Measurements from ENCODE around the gene USP16.
"Not testable (repeated sequence)": the region's sequence is repeated elsewhere in the genome, so short reads cannot be mapped to it uniquely, and the experiment has no call there.

The USP16 gene

GRCh38 chr21:29024474-29025327, at the start of gene USP16:
Gene USP16 (plus strand): TSS chr21:29024668. CDS start chr21:29027914, 3,246 bp downstream.
- DNase-seq = peak; percentile 97

DNA sequence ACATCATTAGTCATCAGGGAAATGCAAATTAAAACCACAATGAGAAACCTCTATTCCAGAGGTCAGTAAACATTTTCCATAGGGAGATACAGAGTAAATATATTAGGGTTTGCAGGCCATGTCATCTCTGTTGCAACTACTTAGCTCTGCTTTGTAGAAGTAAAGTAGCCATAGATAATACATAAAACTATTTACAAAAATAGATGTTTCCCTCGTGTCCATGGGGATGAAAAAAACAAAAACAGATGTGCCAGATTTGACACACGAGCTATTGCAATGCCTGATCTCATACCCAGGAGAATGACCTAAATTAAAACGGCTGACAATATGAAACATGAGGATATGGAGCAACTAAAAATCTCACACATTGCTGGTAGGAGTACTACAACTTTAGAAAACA, 49.1 kb upstream of the USP16 start:
- DNase-seq = no peak

DNA sequence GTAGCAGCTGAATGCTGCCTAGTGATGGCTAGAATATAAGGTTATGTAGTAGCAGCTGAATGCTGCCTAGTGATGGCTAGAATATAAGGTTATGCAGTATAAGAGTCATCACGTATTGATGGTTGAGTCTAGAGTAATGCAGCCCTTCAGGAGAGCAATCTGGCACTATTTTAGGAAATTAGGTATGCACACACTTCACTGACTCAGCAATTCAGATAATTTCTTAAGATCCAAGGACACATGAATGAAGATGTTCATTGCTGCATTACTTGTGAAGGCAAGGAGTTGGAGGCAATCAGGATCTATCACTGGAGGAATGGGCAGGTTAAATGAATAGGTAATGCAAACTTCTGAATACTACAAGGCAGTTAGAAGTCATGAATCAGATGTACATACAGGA, 45.4 kb upstream of the USP16 start:
- DNase-seq = no peak

GRCh38 chr21:28982637-28983036, 41.8 kb upstream of the USP16 start:
- DNase-seq = no peak

DNA sequence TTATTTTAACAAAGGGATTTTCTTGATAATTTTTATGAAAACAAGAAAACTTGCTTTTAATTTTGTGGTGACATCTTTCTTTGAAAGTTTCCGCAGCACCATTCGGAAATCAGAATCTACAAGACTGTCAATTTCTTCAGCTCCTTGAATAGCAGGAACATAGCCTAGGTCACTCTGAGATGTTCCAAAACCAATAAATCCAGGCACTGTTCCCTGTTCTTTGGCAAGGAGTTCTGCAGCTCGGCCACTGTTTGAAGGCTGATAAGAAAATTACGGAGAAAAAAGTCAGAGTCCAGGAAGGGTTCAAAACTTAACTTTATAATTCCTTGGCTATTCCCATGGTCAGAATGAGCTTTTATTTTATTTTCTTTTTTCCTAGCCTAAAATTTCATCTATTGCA, 37.8 kb upstream of the USP16 start:
- DNase-seq = no peak

- DNase-seq = not testable (repeated sequence)
Observed at GRCh38 chr21:28988146-28988545, 36.3 kb upstream of the USP16 start.

DNA sequence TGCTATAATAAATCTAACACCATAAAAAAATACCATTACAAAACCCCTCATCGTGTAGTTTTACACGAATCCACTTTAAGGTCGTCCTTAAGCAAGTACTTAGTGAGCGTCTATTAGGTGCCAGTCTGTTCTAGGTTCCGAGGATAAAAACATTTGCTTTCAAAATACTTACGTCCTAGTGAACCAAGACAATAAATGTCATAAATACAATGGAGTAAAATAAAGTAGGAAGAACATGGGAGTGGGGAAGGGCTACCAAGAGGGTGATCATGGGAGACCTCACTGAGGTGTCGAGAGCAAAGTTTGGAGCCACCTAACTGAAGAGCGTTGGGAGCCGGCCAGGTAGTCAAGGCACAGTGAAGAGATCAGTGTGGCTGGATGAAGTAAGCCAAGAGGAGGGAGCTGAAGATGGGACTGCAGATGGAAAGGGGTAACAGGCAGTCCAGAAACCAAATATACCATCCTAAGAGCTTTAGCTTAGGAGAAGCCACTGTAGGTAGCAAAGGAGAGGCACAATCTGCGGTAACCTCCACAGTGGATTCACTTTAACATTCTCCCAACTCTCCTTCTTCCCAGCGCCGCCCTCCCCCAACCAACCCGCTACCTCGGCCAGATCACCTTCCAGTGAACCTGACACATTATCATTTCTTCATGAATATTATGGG, 32.5 kb upstream of the USP16 start:
- DNase-seq = no peak

- peak; percentile 97 for DNase-seq
Observed at GRCh38 chr21:28992526-28993292, 31.8 kb upstream of the USP16 start, which contains the start of gene LTN1. Gene LTN1 (minus strand): TSS chr21:28992877. CDS start chr21:28992805, 72 bp downstream.

- no peak for DNase-seq
Observed at GRCh38 chr21:28993293-28993629, 31.2 kb upstream of the USP16 start.

DNA sequence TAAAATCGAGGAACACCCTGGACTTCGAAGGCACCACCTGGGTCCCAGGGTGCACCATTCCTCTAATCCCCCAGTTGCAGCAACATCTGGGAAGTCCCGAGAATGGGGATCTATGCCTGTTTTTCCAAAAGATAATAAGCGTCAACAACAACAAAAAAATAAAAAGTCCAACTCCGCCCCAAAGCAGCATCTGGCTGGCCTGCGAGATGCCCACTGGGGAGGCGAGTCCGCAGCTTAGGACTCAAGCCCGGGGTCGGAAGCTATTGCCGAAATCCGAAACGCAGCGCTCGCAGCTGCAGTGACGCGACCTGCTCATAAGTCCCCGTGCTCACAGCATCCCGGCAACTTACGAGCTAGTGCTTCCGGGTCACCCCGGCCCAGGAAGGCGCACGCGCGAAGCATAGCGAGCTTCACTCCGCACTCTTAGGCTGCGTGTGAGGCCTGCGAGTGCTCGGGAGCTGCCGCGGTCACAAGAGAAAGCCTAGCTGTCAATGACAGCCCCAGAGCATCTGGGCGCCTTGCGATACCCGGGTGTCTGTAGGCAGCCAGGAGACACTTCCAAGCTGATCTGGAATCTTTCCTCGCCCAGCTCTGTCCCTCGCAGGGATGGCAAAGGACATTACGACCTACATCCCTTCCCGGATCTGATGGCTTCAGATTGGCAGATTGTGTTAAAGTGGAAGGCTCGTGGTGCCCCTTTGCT, 21.9 kb upstream of the USP16 start:
- DNase-seq = peak; percentile 88

DNA sequence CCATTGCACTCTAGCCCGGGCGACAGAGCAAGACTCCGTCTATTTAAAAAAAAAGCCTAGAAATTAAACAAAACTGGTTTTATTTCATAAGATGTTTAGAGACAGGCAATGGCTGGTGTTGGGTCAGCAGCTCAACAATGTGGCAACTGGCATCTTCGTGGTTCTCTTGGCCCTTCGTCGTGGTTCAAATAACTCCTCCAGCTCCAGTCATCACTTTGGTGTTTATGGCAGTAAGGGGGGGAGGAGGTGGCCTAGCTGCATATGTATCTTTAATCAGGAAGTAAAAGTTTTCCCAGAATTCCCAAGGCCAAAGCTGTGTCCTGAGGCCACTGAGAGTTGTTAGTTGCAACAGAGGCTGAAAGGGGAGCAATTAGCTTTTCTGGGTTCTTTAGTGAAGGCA, 18.8 kb upstream of the USP16 start:
- DNase-seq = no peak

- no peak for DNase-seq
Observed at GRCh38 chr21:29007135-29007534, 17.3 kb upstream of the USP16 start.

DNA sequence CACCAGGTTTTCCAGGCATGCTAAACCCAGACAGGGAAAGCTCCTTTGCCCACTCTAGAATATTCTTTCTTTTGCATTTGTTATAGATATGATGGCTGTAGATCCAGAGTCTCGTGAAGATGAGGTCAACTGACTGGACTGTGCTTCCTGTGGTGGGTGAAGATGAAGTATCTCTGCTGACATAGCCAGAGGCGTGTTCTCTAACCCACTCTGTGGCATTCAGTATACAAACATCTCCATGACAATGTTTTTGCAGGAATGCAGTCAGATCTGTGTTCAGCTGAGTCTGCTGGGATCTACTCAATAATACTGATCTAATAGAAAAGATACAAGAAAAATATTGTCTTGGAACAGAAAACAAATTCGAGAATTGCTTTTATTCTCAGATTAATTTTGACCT, 16.7 kb upstream of the USP16 start:
- no peak for DNase-seq

DNA sequence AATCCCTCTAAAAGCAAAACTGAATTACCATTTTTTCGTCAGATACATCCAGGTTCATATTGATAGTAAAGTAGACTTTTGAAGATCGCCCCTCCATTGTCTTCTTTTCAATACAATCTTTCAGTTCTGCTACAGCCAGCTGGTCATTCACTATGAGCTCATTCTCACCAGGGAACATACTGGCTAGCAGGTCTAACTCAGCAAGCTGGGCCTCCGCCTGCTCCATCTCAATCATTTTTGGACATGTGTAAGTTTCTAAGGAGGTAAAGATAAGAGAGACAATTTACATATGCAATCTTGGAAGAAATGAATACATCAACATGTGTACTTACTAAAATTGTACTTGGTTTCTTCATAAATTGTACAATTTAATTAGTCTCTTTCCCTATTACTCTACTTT, 16.1 kb upstream of the USP16 start:
- no peak for DNase-seq

DNA sequence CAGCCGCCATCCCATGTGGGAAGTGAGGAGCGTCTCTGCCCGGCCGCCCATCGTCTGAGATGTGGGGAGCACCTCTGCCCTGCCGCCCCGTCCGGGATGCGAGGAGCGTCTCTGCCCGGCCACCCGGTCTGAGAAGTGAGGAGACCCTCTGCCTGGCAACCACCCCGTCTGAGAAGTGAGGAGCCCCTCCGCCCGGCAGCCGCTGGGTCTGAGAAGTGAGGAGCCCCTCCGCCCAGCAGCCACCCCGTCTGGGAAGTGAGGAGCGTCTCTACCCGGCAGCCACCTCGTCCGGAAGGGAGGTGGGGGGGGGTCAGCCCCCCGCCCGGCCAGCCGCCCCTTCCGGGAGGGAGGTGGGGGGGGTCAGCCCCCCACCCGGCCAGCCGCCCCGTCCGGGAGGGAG, 13.2 kb upstream of the USP16 start:
- not testable (repeated sequence) for DNase-seq

- DNase-seq = no peak
Observed at GRCh38 chr21:29017639-29018237, 6.7 kb upstream of the USP16 start.

DNA sequence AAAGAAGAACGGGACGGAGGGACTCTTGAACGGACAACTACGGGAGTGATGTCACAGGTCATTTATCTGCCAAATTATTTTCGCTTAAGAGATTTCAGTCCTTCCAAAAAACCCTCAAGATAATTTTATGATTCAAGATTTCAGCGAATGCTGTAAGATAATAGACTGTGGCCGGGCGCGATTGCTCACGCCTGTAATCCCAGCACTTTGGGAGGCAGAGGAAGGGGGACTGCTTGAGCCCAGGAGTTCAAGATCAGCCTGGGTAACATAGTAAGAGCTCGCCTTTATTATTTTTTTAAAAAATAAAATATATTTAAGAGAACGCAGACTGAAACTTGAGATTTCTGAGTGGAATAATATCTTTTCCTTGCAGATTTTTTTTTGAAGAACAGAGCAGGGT, 5.9 kb upstream of the USP16 start:
- DNase-seq = no peak

DNA sequence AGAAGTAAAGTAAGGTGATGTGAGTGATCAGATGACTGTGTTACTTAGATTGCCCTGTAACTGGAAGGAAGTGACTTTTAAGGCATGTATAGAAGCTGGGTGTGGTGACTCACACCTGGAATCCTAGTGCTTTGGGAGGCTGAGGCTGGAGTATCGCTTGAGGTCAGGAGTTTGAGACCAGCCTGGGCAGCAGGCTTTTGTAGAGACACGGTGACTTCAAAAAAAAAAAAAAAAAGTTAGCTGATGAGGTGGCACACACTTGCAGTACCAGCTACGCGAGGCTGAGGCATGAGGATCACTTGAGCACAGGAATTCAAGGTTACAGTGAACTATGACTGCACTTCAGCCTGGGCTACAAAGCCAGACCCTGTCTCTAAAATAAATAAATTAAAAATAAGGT, 2.3 kb upstream of the USP16 start:
- DNase-seq = no peak

- DNase-seq = no peak
Observed at GRCh38 chr21:29025328-29025713, 853 bp downstream of the USP16 start.

- no peak for DNase-seq
Observed at GRCh38 chr21:29029524-29029923, 5.1 kb downstream of the USP16 start.

DNA sequence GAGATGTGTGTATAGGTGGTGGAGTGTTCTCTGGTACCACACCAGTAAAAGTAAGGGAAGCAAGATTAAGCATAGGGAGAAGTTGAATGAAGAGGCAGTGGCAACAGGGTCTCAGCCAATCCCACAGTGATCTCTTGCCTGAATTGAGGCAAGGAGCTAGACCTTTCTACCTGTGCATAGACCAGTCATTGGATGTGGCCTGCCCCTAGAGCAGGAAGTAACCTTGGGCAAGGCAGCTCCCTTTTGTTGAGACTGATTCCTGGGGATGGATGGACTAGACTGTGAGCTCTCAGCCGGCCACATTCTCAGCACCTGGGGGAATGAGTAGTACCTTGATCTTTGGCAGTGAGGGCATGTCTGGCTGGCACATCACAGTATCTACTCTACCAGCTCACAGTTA, 6.4 kb downstream of the USP16 start:
- DNase-seq = no peak

- no peak for DNase-seq
Observed at GRCh38 chr21:29033301-29033700, 8.8 kb downstream of the USP16 start.

DNA sequence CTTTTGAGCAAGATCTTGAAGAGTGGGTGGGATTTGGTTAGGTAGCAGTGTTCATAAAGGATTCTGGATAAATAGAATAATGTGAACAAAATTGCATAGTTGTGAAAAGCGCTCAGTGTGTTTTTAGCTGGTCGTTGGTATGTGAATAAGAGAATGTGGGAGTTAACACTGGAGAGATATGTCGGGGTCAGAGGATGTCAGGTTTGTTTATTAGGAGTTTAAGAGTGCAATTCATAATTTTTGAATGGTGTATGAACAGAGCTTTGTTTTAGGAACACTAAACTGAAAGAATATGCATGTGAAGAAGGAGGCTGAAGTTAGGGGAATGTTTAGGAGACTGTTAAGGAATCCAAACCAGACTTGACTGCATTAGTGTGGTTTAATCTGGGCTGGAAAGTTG, 9.4 kb downstream of the USP16 start:
- DNase-seq = no peak
